K562 (cell line): Measurements from ENCODE around the gene PRSS22. TPM values are rescaled to one million over a fixed set of nuclear protein-coding genes. Genes with fewer than 3 reads are reported as not detected.

Source experiments
- ADNP ChIP-seq: fragments of 200-800 bp; sonication (Bioruptor generic); IDR thresholded peaks from 2 replicates; pipeline ENCODE4 v1.6.1; 2016; ENCODE audit warnings: missing genetic modification characterization, missing compliant biosample characterization
- ARNT ChIP-seq, 2 experiments: fragments of 450-650 bp; IDR thresholded peaks; 2 replicates each; pipeline ENCODE4 v1.6.1; 2016; ENCODE audit warnings: mild to moderate bottlenecking in 1 of 2
- DPF2 ChIP-seq: fragments of 450-650 bp; IDR thresholded peaks from 2 replicates; pipeline ENCODE4 v1.6.1; 2016
- EP400 ChIP-seq: fragments of 450-650 bp; IDR thresholded peaks from 2 replicates; pipeline ENCODE4 v1.6.1; 2017; ENCODE audit warnings: antibody characterized with exemption, mild to moderate bottlenecking, moderate library complexity
- GABPB1 ChIP-seq: sonication (generic); formaldehyde crosslinking; IDR thresholded peaks from 2 replicates; pipeline ENCODE4 v1.8.0; 2022; ENCODE audit warnings: mild to moderate bottlenecking, missing genetic modification reagents
- HNRNPK ChIP-seq: fragments of 200-400 bp; formaldehyde crosslinking; IDR thresholded peaks from one replicate; pipeline ENCODE4 v1.6.1; 2018; ENCODE audit warnings: mild to moderate bottlenecking, low read depth, low read length; ENCODE audit not compliant: poor library complexity, severe bottlenecking
- JUND ChIP-seq, 2 experiments: IDR thresholded peaks; 2 replicates in 1 of 2; 3 replicates in 1 of 2; pipeline ENCODE4 v1.6.1; 2011; ENCODE audit warnings: borderline replicate concordance in 2 of 2, low read depth in 2 of 2, low read length in 2 of 2, improper control_type of control experiment in 1 of 2, missing biosample characterization in 1 of 2, missing genetic modification characterization in 1 of 2, missing genetic modification reagents in 1 of 2
- KLF16 ChIP-seq: IDR thresholded peaks from 2 replicates; pipeline ENCODE4 v1.6.1; 2016; ENCODE audit warnings: antibody characterized with exemption
- MLLT1 ChIP-seq, 2 experiments: fragments of 450-650 bp; IDR thresholded peaks; 2 replicates each; pipeline ENCODE4 v1.6.1; 2016
- OTX1 ChIP-seq: fragments of 450-650 bp; formaldehyde crosslinking; IDR thresholded peaks from 2 replicates; pipeline ENCODE4 v1.4.0; 2022; ENCODE audit warnings: mild to moderate bottlenecking
- PCBP2 ChIP-seq: fragments of 200-400 bp; formaldehyde crosslinking; IDR thresholded peaks from 2 replicates; pipeline ENCODE4 v1.6.1; 2018; ENCODE audit warnings: low read length, low read depth, mild to moderate bottlenecking, moderate library complexity; ENCODE audit not compliant: poor library complexity, severe bottlenecking
- PHF8 ChIP-seq: fragments of 200-600 bp; sonication (generic); IDR thresholded peaks from 2 replicates; pipeline ENCODE4 v1.6.1; 2012; ENCODE audit warnings: mixed run types, mild to moderate bottlenecking, inconsistent platforms, low read length, moderate library complexity, borderline replicate concordance
- PREB ChIP-seq: sonication (generic); formaldehyde crosslinking; IDR thresholded peaks from 2 replicates; pipeline ENCODE4 v1.8.1; 2023; ENCODE audit warnings: mild to moderate bottlenecking, missing genetic modification reagents
- SFPQ ChIP-seq: fragments of 200-400 bp; formaldehyde crosslinking; IDR thresholded peaks from 2 replicates; pipeline ENCODE4 v1.6.1; 2017; ENCODE audit warnings: mild to moderate bottlenecking, low read depth, low read length, moderate library complexity
- SUPT5H ChIP-seq: fragments of 450-650 bp; IDR thresholded peaks from 2 replicates; pipeline ENCODE4 v1.6.1; 2016
- TRIM24 ChIP-seq, 2 experiments: fragments of 450-650 bp; IDR thresholded peaks; 2 replicates each; pipeline ENCODE4 v1.6.1; 2016
- ZBTB8A ChIP-seq: fragments of 450-650 bp; IDR thresholded peaks from 2 replicates; pipeline ENCODE4 v1.6.1; 2018; ENCODE audit warnings: mild to moderate bottlenecking, moderate library complexity; ENCODE audit not compliant: partially characterized antibody
- ZMIZ1 ChIP-seq, 2 experiments: fragments of 150-350 bp in 1 of 2; IDR thresholded peaks; 2 replicates each; pipeline ENCODE4 v1.6.1; 2012 to 2016; ENCODE audit warnings: low read depth in 2 of 2, low read length in 2 of 2, mild to moderate bottlenecking in 1 of 2, moderate library complexity in 1 of 2
- ZNF717 ChIP-seq: fragments of 250-450 bp; sonication (Bioruptor Pico); IDR thresholded peaks from 2 replicates; pipeline ENCODE4 v1.5.0; 2021
- ZNF778 ChIP-seq: fragments of 450-650 bp; formaldehyde crosslinking; IDR thresholded peaks from 2 replicates; pipeline ENCODE4 v1.4.0; 2020; ENCODE audit warnings: mild to moderate bottlenecking, moderate library complexity
- polyA plus RNA-seq, 8 experiments: library from polyadenylated mRNA; depleted of rRNA in 4 of 8; stranded (reverse) in 5 of 8; unstranded in 3 of 8; fragments of >200 nt; fragmentation: Nextera tagmentation in 2 of 8; fragmentation: Illumina TruSeq in 1 of 8; extraction: Ambion mirVana in 2 of 8; extraction: Trizol in 1 of 8; gene quantifications; 2 replicates each; pipeline versions ENCODE4 v1.2.1 to v1.2.3, GENCODE V29; 2011 to 2014; ENCODE audit warnings: inconsistent platforms in 1 of 8, missing spikeins in 1 of 8
- total RNA-seq, 7 experiments: library from RNA; depleted of rRNA in 6 of 7; stranded (reverse); fragments of >200 nt in 6 of 7; fragmentation: Illumina TruSeq in 2 of 7; extraction: Trizol in 2 of 7; gene quantifications; 2 replicates each; pipeline versions ENCODE4 v1.2.1 to v1.2.3, GENCODE V29; 2011 to 2021; ENCODE audit warnings: low replicate concordance in 1 of 7

Gene PRSS22
- total and polyA plus RNA-seq, 9 of the 15 experiments (the other 6 are each of a cell fraction or from before 2014, with no cell fraction given) = 0.13 to 0.42 TPM; not detected in 7

- TF ChIP-seq MLLT1 (IDR thresholded peaks at IDR 0.05) (no peak), HNRNPK (no peak), ZMIZ1 (IDR thresholded peaks at IDR 0.05; ENCODE audit: low read depth in 2 of 2, low read length in 2 of 2) (no peak), KLF16 (no peak), SFPQ (no peak), ADNP (peak; percentile 62; the same call in 1 of the 2 replicates), OTX1 (CRISPR knock-in tag) (no peak), TRIM24 (IDR thresholded peaks at IDR 0.05) (peak in 1 of 2 experiments; percentile 77; a peak in 2 of 4 replicates), ZNF717 (CRISPR knock-in tag) (no peak), GABPB1 (peak; percentile 96), DPF2 (no peak; the same call in 1 of the 2 replicates), PREB (CRISPR knock-in tag) (peak; percentile 31; the same call in 1 of the 2 replicates), PCBP2 (no peak), ZBTB8A (no peak), ARNT (IDR thresholded peaks at IDR 0.05) (no peak; a peak in 1 of 4 replicates), JUND (IDR thresholded peaks at IDR 0.05; ENCODE audit: borderline replicate concordance, low read depth, low read length) (peak; percentile 43), JUND (tag; IDR thresholded peaks at IDR 0.05; ENCODE audit: borderline replicate concordance, low read depth, low read length) (no peak; the same call in 2 of the 3 replicates), ZNF778 (CRISPR knock-in tag) (no peak), EP400 (peak; percentile 90), PHF8 (peak; percentile 94), SUPT5H (peak; percentile 90)
These were observed 10.2 kb upstream of the PRSS22 start (continued) for GRCh38 chr16:2867987-2868789.
